Middle frontal gyrus (tissue), 1 donor: Measurements from ENCODE around the gene C3orf62.
"Not testable (repeated sequence)": the region's sequence is repeated elsewhere in the genome, so short reads cannot be mapped to it uniquely, and the experiment has no call there.

Experiments
- DNase-seq: peaks from one replicate; pipeline ENCODE4 v3.0.0-alpha.2; 2015; ENCODE audit warnings: low spot score; ENCODE audit errors: extremely low spot score

The C3orf62 gene

DNA sequence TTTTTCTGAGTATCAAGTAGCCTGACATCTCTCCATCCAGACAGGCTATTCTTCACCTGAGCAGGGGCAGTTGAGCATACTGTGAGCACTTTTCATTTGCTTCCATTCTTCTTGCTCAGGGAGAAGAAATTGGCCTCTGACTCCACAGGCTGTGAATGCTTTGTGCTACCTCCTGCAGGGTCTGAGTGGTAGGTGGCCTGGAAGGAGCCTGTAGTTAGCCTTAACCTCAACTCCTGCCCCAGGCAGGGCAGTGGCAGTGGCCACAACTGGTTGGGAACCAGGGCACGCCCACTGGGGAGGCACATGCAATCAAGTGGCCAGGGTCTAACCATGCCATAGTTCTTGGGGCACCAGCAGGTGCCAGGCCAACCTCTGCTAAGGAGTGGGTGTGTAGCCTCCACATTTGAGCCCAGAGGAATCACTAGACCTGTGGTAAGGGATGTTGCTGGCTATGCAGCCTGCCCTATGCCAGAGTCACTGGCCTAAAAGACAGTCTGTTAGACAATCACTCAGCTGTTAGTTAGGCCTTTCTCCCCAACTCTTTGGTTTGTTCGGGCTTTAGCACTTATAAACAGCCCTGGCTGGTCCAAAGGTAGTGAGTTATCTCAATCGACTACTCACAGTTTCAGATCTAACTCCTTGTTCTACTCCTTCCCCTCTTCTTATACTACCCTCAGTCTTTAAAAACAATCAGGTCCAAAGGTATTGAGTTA, 7.4 kb downstream of the C3orf62 start:
- no peak for DNase-seq

DNA sequence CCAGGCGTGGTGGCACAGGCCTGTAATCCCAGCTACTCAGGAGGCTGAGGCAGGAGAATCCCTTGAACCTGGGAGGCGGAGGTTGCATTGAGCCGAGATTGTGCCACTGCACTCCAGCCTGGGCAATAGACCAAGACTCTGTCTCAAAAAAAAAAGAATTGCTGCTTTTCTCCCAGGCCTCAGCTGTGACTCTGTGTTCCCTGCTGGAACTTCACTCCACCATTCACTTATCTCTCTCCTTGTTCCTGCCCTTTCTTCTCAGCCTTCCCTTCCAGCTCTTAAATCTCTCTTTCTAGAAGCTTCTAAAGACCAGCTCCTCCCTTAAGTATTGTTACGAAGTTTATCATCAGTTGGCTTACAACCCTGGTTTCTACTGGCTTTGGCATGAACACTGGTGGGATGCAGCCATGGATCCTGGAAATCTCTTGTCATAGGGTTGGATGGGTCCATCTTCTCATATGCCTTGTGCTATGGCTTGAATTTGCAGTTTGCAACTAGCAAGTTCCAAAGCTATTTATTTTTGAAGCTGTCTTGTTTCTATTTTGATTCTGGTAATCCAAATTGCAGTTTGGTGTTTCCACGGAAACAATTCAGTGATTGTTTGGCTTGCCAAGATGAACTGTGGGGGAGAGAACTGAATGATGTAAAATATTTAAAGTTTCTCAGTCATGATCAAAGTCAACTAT, 10.5 kb downstream of the C3orf62 start:
- DNase-seq, result no peak

DNA sequence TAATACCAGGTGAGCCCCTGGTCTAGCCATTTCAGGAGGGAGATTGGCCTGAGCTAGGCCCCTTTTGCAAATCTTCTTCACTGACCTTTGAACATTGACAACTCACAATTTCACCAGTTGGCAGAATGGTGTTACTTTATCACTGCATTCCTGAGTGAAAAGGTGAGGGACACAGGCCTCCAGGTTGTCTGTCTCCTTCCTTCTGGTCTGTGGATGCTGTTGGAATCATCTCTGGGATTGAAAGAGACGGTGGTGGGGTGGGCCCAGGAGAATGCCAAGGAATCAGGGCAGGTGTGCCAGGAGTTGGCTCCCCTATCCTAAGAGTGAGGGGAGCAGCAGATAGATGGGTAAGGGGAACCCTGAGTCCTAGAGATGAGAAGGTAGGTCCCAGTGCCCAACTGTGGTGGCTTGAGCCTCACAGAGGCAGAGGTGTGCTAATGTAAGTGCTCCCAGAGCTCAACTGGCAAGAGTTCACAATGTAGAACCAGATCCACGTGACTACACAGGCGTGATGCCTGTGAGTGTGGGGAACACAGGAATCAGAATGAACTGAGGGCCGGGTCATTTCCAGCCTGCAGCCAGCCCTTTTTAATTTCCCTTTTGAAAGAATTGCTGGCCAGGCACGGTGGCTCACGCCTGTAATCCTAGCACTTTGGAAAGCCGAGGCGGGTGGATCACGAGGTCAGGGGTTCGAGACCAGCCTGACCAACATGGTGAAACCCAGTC, 11.2 kb downstream of the C3orf62 start:
- DNase-seq, result no peak

DNA sequence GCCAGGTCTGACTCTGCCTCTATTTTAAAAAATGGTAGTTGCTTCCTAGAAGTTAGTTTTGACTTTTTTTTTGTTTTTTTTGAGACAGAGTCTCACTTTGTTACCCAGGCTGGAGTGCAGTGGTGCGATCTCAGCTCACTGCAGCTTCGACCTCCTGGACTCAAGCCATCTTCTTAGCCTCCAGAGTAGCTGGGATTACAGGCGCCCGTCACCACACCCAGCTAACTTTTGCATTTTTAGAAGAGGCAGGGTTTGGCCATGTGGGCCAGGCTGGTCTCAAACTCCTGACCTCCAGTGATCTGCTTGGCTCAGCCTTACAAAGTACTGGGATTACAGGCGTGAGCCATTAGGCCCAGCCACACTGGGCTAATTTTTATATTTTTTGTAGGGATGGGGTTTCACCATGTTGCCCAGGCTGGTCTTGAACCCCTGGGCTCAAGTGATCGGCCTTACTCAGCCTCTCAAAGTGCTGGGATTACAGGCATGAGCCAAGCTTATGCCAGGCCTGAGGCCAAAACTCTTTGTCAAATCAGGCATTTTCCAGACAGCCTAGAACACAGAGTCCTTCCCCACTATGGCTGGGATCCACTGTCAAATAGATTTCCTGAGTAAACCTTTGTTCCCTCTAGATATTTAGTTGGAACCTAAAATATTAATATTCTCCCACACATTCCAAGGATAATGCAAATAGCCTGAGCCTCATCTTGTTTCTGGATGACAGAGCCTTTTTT, 13.7 kb downstream of the C3orf62 start:
- DNase-seq, result no peak

DNA sequence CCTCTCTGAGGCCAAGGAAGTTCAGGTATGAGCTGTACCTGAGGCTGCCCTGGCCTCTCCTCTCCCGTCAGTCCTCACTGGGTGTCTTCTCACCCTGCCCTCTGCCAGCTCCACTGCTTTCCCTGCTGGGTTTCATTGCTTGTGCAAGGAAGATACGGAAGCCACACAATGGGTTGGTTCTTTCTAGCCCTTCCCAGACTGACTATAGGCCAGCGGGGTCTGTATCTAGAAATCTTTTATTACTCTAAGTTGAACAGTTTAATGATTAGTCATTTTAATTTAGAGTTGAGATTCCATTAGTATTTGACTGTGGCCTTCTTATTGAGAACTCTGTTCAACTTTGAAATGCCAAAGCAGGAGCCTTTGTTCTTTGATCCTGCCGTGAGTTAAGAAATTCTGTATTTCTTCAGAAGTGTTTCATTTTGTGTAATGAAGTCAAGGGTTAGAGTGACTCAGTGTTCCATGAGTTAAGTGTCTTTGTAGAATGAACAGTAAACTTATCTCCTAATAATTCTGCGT, 16.2 kb downstream of the C3orf62 start:
- DNase-seq, result no peak

DNA sequence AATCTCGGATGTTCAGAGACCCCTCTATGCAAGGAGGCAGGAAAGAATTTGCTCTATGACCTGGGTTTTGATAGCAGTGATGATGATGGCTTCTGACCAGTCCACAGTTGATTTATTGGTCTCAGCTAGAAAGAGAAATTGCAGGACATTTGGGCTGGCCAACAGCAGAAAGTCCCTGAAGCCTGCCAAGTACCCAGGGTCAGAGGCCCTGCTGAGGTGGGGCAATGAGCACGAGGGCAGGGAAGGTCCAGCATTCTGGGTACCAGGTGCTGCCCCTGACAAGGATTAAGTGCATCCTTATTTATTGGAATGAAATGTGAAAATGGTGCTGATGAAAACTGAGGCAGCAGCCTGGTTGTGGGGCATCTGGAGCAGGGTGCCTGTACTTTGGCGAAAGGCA, 19.8 kb downstream of the C3orf62 start:
- DNase-seq, result no peak

DNA sequence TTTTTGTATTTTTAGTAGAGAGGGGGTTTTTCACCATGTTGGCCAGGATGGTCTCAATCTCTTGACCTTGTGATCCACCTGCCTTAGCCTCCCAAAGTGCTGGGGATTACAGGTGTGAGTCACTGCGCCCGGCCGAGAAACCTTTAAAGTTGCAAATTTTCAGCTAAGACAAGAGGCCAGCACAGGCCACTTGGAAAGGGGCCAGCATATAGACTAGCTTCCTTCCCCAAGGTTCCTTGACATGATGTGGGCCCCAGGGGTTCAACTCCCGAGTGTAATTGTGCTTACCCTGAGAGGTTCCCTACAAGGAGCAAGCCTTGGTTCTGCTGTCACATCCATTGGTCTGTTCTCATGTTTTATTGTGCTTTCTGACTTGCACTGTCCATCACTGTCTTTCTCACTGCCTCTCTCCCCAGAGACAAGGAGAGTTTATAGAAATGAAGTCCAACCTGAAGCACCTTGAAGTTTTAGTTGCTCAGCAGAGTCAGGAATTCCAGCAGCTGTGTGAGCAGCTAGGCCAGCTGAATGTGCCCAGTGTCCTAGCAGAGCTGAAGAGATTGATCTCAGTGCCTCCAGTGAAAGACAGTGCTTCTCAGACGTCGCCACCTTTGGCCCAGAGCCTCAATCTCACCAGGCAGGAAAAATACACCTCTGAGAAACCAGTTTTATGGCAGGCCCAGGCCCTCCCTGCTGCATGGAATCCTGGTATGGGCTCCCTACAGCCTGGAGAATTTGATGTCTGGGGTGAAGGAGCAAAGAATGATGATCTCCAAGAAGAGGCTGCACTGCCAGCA, 21.1 kb downstream of the C3orf62 start:
- no peak for DNase-seq

DNA sequence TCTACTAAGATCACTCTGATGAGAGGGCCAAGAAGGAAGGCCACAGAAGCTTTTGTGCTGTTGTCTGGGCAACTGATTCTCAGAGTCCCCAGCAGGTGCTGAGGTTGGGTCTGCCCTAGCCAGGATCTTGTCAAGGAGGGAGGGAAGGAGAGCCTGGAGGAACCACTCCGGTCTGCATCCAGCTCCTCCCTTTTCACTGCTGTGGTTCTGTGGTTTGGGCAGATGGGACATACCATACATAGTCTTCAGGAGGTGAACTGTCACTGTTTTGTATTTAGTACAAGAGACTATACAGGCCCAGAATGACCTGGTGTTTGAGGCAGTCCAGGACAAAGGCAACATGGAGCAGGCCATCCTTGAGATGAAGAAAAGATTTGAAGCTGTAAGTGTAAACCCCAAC, 21.9 kb downstream of the C3orf62 start:
- DNase-seq, result no peak

DNA sequence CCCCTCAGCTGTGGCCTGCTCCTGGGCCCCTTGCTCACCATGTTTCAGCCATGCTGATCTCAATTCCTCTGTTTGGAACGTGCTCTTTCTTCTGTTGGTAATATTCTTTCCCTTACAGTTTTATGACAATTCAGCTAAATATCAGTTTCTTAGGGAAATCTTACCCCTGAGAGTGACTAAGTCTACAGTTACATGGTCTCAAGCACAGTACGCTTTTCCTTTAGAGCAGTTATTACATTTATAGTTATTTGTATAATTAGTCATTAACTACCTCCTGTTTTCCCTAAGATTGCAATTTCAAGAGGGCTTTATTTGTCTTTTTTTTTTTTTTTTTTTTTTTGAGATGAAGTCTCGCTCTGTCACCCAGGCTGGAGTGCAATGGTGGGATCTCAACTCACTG, 23.5 kb downstream of the C3orf62 start:
- no peak for DNase-seq

DNA sequence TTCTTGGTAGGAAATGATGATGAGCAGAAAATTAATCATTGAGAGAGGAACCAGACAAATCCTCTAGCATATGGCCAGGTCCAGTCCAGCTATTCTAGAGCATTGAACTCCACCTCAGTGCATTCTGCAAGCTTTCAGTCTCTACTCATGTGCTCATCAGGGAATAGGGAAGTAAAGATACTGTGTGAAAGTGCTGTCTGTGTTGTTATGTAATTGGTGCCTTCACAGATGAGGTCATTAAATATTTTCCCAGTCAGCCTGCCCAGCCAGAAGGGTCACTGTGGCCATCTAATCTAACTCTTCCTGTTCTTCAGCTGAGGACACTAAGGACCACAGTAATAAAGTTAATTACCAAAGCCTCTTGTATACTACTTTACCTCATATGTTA, 28.2 kb downstream of the C3orf62 start:
- DNase-seq, result no peak

DNA sequence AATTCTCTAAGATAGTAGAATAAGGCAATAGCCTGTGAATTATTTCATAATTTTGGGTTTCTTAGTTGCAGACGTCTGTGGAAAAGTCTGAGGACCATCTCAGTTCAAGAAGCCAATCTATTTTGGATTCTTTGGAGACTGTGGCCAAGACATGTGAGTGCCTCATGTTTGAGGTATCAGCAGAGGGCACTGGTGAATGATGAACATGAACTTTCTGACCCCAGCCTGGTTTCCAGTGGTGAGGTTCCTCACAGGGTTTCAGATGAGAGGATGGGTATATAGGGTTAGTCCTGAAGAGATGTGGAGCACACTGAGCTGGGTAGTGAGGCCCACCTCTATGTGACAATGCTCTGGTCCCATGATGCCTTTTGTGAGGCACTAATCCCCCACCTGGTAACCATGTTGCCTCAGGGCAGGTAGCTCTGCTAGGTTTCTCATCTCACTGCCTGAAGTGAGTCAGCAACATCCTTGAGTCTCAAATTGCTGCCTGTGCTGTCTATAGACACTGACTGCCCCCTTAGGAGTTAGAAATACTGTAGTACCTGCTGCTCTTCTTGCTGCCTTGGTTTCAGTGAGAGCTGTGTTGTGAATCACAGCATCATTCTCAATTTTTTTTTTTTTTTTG, 32.3 kb downstream of the C3orf62 start:
- no peak for DNase-seq

DNA sequence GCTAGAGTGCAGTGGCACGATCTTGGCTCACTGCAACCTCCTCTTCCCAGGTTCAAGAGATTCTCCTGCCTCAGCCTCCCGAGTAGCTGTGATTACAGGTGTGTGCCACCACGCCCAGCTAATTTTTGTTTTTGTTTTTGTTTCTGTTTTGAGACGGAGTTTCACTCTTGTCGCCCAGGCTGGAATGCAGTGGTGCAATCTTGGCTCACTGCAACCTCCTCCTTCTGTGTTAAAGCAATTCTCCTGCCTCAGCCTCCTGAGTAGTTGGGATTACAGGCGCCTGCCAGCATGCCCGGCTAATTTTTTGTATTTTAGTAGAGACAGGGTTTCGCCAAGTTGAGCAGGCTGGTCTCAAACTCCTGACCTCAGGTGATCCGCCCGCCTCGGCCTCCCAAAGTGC, 36.9 kb downstream of the C3orf62 start:
- not testable (repeated sequence) for DNase-seq

DNA sequence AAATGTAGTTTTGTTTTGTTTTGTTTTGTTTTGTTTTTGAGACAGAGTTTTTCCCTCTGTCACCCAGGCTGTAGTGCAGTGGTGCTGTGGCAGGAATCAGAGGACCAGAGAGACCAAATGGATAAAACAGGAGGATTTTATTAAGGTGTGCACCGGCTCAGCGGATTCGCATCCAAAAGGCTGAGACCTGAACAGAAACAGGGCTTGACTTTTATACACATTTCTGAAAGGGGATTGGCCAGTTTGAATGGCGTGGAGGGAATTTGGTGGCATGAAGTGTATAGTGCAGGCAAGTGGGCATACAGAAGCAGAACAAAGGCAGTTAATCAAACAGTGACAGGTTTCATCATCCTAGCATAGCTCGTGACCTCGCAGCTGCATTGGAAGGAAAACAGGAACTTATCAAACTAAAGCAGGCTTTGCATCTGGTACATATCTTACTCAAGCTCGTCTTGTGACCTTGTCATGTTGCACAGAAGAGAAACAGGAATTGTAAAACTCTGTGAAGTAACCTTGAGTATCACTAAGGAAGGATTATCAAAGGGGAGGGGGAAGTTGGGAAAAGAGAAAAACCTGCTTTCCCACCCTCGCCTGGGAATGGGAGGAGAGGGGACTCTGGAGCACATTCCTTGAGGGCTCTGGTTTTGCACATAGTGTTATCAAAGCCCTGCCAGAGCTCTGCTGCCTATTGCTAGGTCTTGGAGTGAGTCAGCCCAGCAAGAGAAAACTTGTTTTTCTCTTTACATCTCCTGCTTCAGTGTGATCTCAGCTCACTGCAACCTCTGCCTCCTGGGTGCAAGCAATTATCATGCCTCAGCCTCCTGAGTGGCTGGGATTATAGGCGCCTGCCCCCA, 38.5 kb downstream of the C3orf62 start:
- no peak for DNase-seq

DNA sequence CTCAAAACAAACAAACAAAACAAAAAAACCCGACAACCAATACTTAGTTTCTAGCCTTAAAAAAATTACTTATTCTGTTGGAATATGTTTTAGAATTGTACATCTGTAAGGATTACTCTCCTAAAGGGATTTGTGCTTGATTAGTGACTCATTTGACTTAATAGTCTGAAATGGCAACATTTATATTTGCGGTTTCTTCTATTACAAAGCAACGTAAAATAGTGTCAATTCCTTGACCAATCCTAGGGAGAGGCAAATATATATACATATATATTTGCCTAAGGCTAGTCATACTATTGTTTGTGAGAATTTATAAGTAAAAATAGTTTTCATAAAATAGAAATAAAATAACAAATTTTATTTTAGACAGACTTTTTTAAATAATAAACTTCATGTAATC, 39.7 kb downstream of the C3orf62 start:
- DNase-seq, result no peak

DNA sequence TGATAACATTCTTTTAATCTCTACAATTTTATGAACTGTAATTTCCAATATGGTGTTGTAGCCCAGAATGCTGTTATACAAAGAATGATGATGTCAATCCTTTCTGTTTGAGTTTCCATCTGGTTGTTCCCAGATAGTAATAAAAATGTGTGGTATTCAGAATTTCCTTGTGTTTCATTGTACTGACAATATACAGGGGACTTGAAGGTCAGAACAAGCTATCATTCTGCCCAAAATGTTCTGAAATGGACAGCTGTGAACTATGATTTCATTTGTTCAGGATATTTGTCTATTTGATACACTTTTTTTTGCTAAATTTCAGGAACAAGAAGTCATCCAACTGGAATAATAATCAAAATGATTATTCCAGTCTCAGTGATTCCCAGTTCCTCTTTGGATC, 40.8 kb downstream of the C3orf62 start:
- DNase-seq, result no peak

DNA sequence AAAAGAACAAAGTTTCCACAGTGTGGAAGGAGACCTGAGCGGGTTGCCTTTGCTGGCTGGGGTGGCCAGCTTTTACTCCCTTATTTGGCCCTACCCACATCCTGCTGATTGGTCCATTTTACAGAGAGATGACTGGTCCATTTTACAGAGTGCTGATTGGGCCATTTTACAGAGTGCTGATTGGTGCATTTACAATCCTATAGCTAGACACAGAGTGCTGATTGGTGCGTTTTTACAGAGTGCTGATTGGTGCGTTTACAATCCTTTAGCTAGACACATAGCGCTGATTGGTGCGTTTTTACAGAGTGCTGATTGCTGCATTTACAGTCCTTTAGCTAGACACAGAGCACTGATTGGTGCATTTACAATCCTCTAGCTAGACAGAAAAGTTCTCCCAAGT, 48.2 kb downstream of the C3orf62 start:
- DNase-seq, result not testable (repeated sequence)

DNA sequence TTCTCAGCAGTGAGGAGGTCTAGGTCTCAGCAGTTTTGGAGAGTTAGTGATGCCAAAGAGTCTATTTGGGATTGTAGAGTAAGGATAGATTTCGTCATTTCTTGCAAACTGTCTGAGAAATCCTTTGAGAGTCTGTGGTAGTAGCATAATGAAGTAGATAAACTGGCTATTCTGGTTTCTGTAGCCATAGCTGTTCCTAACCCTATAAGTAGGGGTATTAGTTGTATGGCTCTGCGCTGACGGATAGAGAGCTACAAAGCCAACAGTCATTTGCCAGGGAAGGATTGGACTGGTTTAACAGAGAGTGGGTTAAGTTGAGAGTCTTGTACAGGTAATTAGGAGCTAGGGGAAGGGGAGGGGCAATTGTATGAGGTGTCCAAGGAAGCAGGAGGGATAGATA, 55.0 kb downstream of the C3orf62 start:
- DNase-seq, result no peak

DNA sequence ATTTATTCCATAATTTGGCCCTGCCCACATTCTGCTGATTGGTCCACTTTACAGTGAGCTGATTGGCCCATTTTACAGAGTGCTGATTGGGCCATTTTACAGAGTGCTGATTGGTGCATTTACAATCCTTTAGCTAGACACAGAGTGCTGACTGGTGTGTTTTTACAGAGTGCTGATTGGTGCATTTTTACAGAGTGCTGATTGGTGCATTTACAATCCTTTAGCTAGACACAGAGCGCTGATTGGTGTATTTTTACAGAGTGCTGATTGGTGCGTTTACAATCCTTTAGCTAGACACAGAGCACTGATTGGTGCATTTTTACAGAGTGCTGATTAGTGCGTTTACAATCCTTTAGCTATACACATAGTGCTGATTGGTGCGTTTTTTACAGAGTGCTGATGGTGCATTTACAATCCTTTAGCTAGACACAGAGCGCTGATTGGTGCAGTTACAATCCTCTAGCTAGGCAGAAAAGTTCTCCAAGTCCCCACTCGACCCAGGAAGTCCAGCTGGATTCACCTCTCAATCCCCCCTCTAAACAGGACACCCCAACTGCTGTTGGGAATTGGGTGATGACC, 56.0 kb downstream of the C3orf62 start:
- not testable (repeated sequence) for DNase-seq

DNA sequence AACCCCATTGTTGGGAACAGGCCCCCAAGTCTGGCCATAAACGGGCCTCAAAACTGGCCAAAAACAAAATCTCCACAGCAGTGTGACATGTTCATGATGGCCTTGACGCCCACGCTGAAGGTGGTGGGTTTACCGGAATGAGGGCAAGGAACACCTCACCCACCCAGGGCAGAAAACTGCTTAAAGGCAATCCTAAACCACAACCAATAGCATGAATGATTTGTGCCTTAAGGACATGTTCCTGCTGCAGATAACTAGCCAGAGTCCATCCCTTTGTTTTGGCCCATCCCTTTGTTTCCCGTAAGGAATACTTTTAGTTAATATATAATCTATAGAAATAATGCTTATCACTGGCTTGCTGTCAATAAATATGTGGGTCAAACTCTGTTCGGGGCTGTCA, 57.9 kb downstream of the C3orf62 start:
- no peak for DNase-seq
